Breast epithelium (tissue), 4 donors: ENCODE measurements around the gene MYO1D. TPM values are rescaled to one million over a fixed set of nuclear protein-coding genes. Genes with fewer than 3 reads are reported as not detected.
"Not testable (repeated sequence)": the region's sequence is repeated elsewhere in the genome, so short reads cannot be mapped to it uniquely, and the experiment has no call there.

Experiments used
- DNase-seq, 2 donors: peaks; one replicate each; pipeline ENCODE4 v3.0.0-alpha.2; 2019; ENCODE audit warnings: low spot score in 2 of 2
- H3K27ac ChIP-seq, 2 donors: fragments of 200-600 bp; sonication (generic) in 1 of 2; one replicate each; pipeline ENCODE4 v1.5.1; 2016 to 2019; ENCODE audit warnings: mild to moderate bottlenecking in 1 of 2
- H3K27me3 ChIP-seq, 2 donors: fragments of 200-600 bp; sonication (generic) in 1 of 2; one replicate each; pipeline versions ENCODE4 v1.5.1 to v1.6.0; 2017 to 2019; ENCODE audit warnings: control low read depth in 1 of 2, mild to moderate bottlenecking in 1 of 2
- H3K36me3 ChIP-seq: fragments of 200-600 bp; one replicate; pipeline ENCODE4 v1.5.1; 2019
- H3K4me1 ChIP-seq, 2 donors: fragments of 200-600 bp; sonication (generic); one replicate each; pipeline ENCODE4 v1.5.1; 2016 to 2019; ENCODE audit warnings: control low read depth in 1 of 2
- H3K4me3 ChIP-seq, 3 donors: fragments of 200-600 bp; sonication (generic); 1 replicate in 2 of 3; 2 replicates in 1 of 3; pipeline ENCODE4 v1.5.1; 2016 to 2019; ENCODE audit warnings: mild to moderate bottlenecking in 3 of 3, moderate library complexity in 2 of 3
- H3K9me3 ChIP-seq, 2 donors: fragments of 200-600 bp; sonication (generic) in 1 of 2; one replicate each; pipeline ENCODE4 v1.5.1; 2016 to 2019; ENCODE audit warnings: control low read depth in 1 of 2
- POLR2A ChIP-seq: fragments of 450-650 bp; IDR thresholded peaks from one replicate; pipeline ENCODE4 v1.6.1; 2016; ENCODE audit warnings: antibody characterized with exemption, mild to moderate bottlenecking, moderate library complexity
- POLR2AphosphoS5 ChIP-seq, 3 donors: sonication (generic); formaldehyde crosslinking; IDR thresholded peaks; one replicate each; pipeline ENCODE4 v1.6.1; 2017; ENCODE audit warnings: antibody characterized with exemption in 3 of 3
- intact Hi-C: fragments of 100-400 bp; cut with DNase I; formaldehyde crosslinking; loops from one replicate; pipeline ENCODE4 v1.15.1; 2023; ENCODE audit warnings: low total_unique reads
- total RNA-seq, 3 donors: library from RNA; depleted of rRNA; stranded (reverse); fragments of >200 nt; gene quantifications; one replicate each; pipeline ENCODE4 v1.1.0, GENCODE V29; 2016
- TF ChIP-seq, protein P1 (sequence below), 3 donors: fragments of 450-650 bp; IDR thresholded peaks; one replicate each; pipeline ENCODE4 v1.5.1; 2016 to 2017; ENCODE audit warnings: antibody characterized with exemption in 3 of 3, mild to moderate bottlenecking in 3 of 3, moderate library complexity in 3 of 3

MYO1D gene
- total RNA-seq, 3 donors from 2014 or later: 54.4 to 114 (median 76.7) TPM

DNA sequence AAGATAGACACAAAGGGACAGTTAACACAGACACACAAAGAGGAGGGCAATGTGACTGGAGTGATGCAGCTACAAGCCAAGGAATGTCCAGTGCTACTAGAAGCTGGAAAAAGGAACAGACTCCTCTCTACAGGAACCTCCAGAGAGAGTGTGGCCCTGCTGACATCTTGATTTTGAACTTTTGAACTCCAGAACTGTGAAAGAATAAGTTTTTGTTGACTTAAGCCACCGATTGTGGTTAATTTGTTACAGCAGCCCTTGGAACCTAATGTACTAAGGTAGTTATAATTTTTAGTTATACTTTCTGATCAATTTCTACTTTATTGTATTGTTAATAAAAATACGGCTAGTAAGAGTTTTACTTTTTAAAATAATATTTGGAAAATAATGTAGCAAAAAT lies 129.1 kb downstream of the MYO1D start:
- Histone ChIP-seq H3K27me3 (no peaks in the 10 kb centered on the region), H3K4me1 (no peaks in the 10 kb centered on the region), H3K36me3 (no peaks in the 10 kb centered on the region), H3K4me3 (no peak overlapping the region), H3K9me3 (no peaks in the 10 kb centered on the region), H3K27ac (no peak overlapping the region)
- TF ChIP-seq POLR2AphosphoS5 (IDR thresholded peaks at IDR 0.05): no peak
- no peak for DNase-seq
- intact Hi-C loops: no loop called here

DNA sequence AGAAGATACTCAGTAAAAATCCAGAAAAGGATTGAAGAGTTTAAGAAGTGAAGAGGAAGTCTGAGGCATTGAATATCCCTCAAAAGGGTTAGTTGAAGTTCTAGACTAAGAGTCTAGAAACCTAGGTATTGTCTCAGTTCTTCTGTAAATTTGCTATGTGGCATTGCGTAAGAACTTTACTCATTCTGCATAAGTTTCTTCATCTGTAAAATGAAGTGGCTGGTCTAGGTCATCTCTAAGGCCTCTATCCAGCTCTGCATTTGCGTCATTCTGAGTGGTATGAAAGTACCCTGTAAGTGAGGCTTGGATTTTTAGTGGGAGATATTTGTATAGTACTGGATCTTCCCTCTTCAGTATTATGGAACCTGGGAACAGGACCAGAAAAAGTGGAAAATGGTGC lies 130.2 kb downstream of the MYO1D start:
- no peaks in the 10 kb centered on the region for H3K27me3 ChIP-seq
- intact Hi-C loops: no loop called here
- no peak for DNase-seq
- TF ChIP-seq POLR2A (no peak), POLR2AphosphoS5 (IDR thresholded peaks at IDR 0.05) (no peak)
- TF ChIP-seq, protein P1, sequence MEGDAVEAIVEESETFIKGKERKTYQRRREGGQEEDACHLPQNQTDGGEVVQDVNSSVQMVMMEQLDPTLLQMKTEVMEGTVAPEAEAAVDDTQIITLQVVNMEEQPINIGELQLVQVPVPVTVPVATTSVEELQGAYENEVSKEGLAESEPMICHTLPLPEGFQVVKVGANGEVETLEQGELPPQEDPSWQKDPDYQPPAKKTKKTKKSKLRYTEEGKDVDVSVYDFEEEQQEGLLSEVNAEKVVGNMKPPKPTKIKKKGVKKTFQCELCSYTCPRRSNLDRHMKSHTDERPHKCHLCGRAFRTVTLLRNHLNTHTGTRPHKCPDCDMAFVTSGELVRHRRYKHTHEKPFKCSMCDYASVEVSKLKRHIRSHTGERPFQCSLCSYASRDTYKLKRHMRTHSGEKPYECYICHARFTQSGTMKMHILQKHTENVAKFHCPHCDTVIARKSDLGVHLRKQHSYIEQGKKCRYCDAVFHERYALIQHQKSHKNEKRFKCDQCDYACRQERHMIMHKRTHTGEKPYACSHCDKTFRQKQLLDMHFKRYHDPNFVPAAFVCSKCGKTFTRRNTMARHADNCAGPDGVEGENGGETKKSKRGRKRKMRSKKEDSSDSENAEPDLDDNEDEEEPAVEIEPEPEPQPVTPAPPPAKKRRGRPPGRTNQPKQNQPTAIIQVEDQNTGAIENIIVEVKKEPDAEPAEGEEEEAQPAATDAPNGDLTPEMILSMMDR (IDR thresholded peaks at IDR 0.05): no peak
- no peak overlapping the region for H3K4me3 ChIP-seq
- H3K36me3 ChIP-seq: no peaks in the 10 kb centered on the region
- no peaks in the 10 kb centered on the region for H3K4me1 ChIP-seq
- no peak overlapping the region for H3K27ac ChIP-seq
- H3K9me3 ChIP-seq: no peaks in the 10 kb centered on the region

DNA sequence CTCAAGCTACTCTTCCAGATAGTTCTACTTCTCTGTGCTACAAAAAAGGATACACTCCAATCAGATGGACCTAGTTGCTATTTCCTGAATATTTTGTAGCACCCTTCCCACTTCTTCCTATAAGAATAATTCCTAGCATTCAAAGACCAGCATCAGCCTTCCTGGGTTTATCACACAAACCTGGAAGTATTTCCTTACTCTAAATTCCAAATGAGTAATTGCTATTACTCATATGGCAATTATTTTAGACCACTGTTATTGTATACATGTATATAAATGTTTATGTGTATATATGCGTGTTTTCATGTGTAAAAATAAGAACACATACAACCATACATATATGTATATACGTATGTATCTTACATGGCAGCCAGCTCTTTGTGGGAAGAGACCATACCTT lies 130.6 kb downstream of the MYO1D start:
- intact Hi-C loops: no loop called here

DNA sequence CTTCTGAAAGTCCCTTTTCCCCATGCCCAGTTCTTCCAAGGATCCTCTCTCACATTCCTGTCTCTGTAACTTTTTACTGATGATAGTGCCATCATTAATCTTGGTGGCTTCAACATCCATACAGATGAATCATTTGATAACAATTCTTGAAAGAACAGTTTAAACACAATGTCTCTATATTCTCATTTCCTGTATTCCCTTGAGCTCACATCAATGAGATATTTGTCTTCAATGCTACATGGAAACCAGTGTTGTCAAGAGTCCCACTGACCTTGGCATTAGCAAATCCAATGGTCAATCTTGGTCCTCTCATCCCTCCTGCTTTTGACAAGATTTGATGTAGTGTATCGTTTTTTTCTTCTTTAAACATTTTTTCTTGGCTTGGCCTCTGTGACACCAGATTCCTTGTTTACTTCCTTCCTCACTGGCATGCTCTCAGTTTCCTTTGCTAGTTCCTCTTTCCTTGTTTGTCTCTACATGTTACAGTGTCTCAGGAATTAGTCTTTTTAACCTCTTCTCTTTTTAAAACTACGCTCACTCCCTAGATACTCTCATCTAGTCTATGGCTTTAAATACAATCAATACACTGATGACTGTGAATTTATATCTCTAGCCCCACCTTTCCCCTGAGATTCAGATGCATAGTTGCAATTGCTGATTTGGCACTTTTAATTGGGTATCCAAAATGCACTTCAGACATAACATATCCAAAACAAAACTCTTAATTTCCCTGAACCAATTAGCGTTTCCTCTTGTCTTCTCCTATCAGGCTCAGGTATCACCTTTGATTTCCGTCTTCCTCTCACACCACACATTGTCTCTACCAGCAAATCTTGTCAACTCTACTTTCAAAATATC lies 134.0 kb downstream of the MYO1D start:
- DNase-seq: no peak
- TF ChIP-seq, protein P1 (IDR thresholded peaks at IDR 0.05): no peak
- TF ChIP-seq POLR2A (no peak), POLR2AphosphoS5 (IDR thresholded peaks at IDR 0.05) (no peak)
- Histone ChIP-seq H3K9me3 (no peaks in the 10 kb centered on the region), H3K4me3 (no peak overlapping the region), H3K27ac (no peak overlapping the region), H3K36me3 (no peaks in the 10 kb centered on the region), H3K4me1 (no peaks in the 10 kb centered on the region), H3K27me3 (no peaks in the 10 kb centered on the region)
- intact Hi-C loops: no loop called here

More for the DNA sequence above, 130.6 kb downstream of the MYO1D start:
- Histone ChIP-seq H3K27ac (no peak overlapping the region), H3K9me3 (no peaks in the 10 kb centered on the region), H3K4me3 (no peak overlapping the region), H3K36me3 (no peaks in the 10 kb centered on the region), H3K4me1 (no peaks in the 10 kb centered on the region), H3K27me3 (no peaks in the 10 kb centered on the region)
- TF ChIP-seq POLR2AphosphoS5 (IDR thresholded peaks at IDR 0.05): no peak
- TF ChIP-seq, protein P1 (IDR thresholded peaks at IDR 0.05): no peak
- no peak for DNase-seq

DNA sequence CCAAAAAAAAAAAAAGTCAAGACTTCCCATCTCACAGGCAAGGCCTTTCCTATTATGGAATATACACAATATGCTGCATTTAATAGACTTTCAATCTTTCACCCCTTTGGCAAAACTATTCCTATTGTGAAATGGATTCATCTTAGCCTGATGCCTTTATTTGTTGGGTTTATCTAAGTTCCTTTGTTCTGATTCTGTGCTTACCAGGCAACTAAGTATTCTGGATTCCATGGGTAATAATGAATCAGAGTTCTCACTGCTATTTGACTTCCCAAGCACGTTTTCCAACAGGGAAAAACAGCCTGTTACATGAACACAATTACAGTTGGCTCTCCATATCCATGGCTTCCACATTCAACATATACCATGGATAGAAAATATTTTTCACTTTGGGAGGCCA lies 135.5 kb downstream of the MYO1D start:
- Histone ChIP-seq H3K27me3 (no peaks in the 10 kb centered on the region), H3K36me3 (no peaks in the 10 kb centered on the region), H3K9me3 (no peaks in the 10 kb centered on the region), H3K4me1 (no peaks in the 10 kb centered on the region), H3K27ac (no peak overlapping the region), H3K4me3 (no peak overlapping the region)
- no peak for TF ChIP-seq POLR2AphosphoS5 (IDR thresholded peaks at IDR 0.05)
- no peak for DNase-seq
- intact Hi-C loops: no loop called here

DNA sequence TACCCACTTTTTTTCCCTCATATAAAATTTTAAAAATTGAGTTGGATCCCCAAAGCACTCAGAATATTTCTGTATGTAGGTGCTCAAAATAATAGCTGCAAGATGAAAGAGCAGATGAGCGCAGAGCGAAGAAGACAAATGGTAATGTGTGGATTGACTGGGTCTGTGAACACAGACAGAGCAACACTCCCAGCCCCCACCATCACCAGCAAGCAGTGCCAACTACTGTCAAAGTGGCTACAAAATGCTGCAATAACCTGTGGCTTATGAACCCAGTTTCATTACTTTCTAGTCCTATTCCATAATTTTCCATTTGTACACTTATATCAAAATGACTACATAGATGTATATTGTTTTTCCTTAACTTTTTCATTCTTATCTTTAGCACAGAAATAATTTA lies 137.2 kb downstream of the MYO1D start:
- Histone ChIP-seq H3K4me1 (no peaks in the 10 kb centered on the region), H3K27me3 (no peaks in the 10 kb centered on the region), H3K9me3 (no peaks in the 10 kb centered on the region), H3K27ac (no peak overlapping the region), H3K36me3 (no peaks in the 10 kb centered on the region), H3K4me3 (no peak overlapping the region)
- no peak for DNase-seq
- intact Hi-C loops: loop anchor here (5.0 kb wide), 1 partner anchor 413 kb away; no protein-coding TSS in a partner anchor
- TF ChIP-seq POLR2A: no peak
- TF ChIP-seq, protein P1 (IDR thresholded peaks at IDR 0.05): no peak
- no peak for TF ChIP-seq POLR2AphosphoS5 (IDR thresholded peaks at IDR 0.05)

GRCh38 chr17:32739151-32739550 lies 137.8 kb downstream of the MYO1D start:
- H3K27ac ChIP-seq, H3K36me3 ChIP-seq, H3K4me3 ChIP-seq, H3K4me1 ChIP-seq, DNase-seq, H3K27me3 ChIP-seq, H3K9me3 ChIP-seq: not testable (repeated sequence)
- intact Hi-C loops: loop anchor here (5.0 kb wide), 1 partner anchor 413 kb away; no protein-coding TSS in a partner anchor
